IMR-90 (cell line): ENCODE measurements around the gene PDE6A. TPM values are rescaled to one million over a fixed set of nuclear protein-coding genes. Genes with fewer than 3 reads are reported as not detected.

Experiments used
- ATAC-seq: fragments of 200-7000 bp; cut with Tn5 transposase; 2 replicates; pipeline ENCODE4 v1.9.1; 2020; ENCODE audit warnings: low read depth, mild to moderate bottlenecking, moderate library complexity
- BruUV-seq: library from RNA; stranded (reverse); fragments of 400-500 nt; replicated peaks from 2 replicates; lab custom pipeline; 2021; lab: Mats Ljungman, UMichigan
- CTCF ChIA-PET: fragments of 300-600 bp; formaldehyde crosslinking; extraction: SDS; loops from one replicate; lab custom pipeline; 2021; ENCODE audit warnings: antibody characterized with exemption; lab: Yijun Ruan, JAX
- POLR2A ChIA-PET: fragments of 300-600 bp; sonication (Branson Sonifier 250); formaldehyde crosslinking; loops from one replicate; lab custom pipeline; 2022; ENCODE audit warnings: antibody characterized with exemption; ENCODE audit not compliant: unreplicated experiment; lab: Charles Lee
- DNase-seq: peaks from one replicate; pipeline ENCODE4 v3.0.0; 2013
- H2AFZ ChIP-seq: replicated peaks from 2 replicates; pipeline ENCODE3; 2013; ENCODE audit warnings: low read length, mild to moderate bottlenecking; ENCODE audit not compliant: poor library complexity
- H2AK5ac ChIP-seq: 2 replicates; pipeline ENCODE4 v1.6.1; 2013; ENCODE audit warnings: low read depth, low read length, inconsistent platforms
- H2AK9ac ChIP-seq: replicated peaks from 2 replicates; pipeline ENCODE3; 2013; ENCODE audit warnings: mild to moderate bottlenecking, low read depth, low read length, moderate library complexity; ENCODE audit not compliant: poor library complexity
- H2BK120ac ChIP-seq: 2 replicates; pipeline ENCODE4 v1.6.1; 2013; ENCODE audit warnings: low read depth, low read length, inconsistent platforms
- H2BK15ac ChIP-seq: 3 replicates; pipeline ENCODE4 v1.6.1; 2013; ENCODE audit warnings: low read depth, low read length, inconsistent platforms
- H2BK20ac ChIP-seq: 2 replicates; pipeline ENCODE4 v1.6.1; 2013; ENCODE audit warnings: low read depth, mild to moderate bottlenecking, inconsistent platforms, low read length, moderate library complexity
- H2BK5ac ChIP-seq: 2 replicates; pipeline ENCODE4 v1.6.1; 2013; ENCODE audit warnings: mild to moderate bottlenecking, low read depth, low read length, inconsistent platforms; ENCODE audit not compliant: poor library complexity, severe bottlenecking
- H3K14ac ChIP-seq: replicated peaks from 2 replicates; pipeline ENCODE4 v1.6.1; 2013; ENCODE audit warnings: low read depth, low read length, inconsistent platforms
- H3K18ac ChIP-seq: 2 replicates; pipeline ENCODE4 v1.6.1; 2013; ENCODE audit warnings: low read depth, low read length, control low read depth
- H3K23ac ChIP-seq: 2 replicates; pipeline ENCODE4 v1.6.1; 2013; ENCODE audit warnings: low read depth, low read length, inconsistent platforms
- H3K27ac ChIP-seq: 2 replicates; pipeline ENCODE4 v1.5.1; 2013; ENCODE audit warnings: mild to moderate bottlenecking, control low read depth, low read length; ENCODE audit not compliant: insufficient read depth
- H3K27me3 ChIP-seq: 2 replicates; pipeline ENCODE4 v1.6.1; 2013; ENCODE audit warnings: low read length; ENCODE audit not compliant: control insufficient read depth, insufficient read depth
- H3K36me3 ChIP-seq: 2 replicates; pipeline ENCODE4 v1.6.1; 2013; ENCODE audit warnings: low read length, mixed read lengths; ENCODE audit not compliant: control insufficient read depth, insufficient read depth
- H3K4ac ChIP-seq: 2 replicates; pipeline ENCODE4 v1.6.1; 2013; ENCODE audit warnings: low read depth, low read length, inconsistent platforms
- H3K4me1 ChIP-seq: 2 replicates; pipeline ENCODE4 v1.6.1; 2013; ENCODE audit warnings: low read length, mixed read lengths; ENCODE audit not compliant: control insufficient read depth, insufficient read depth
- H3K4me2 ChIP-seq: 2 replicates; pipeline ENCODE4 v1.6.1; 2013; ENCODE audit warnings: low read depth, mild to moderate bottlenecking, control low read depth, low read length, moderate library complexity
- H3K4me3 ChIP-seq: 2 replicates; pipeline ENCODE4 v1.5.1; 2013; ENCODE audit warnings: low read depth, mild to moderate bottlenecking, control low read depth, low read length, moderate library complexity; ENCODE audit not compliant: insufficient read depth
- H3K56ac ChIP-seq: 2 replicates; pipeline ENCODE4 v1.6.1; 2013; ENCODE audit warnings: low read length, inconsistent platforms; ENCODE audit not compliant: insufficient read depth; ENCODE audit errors: extremely low read depth
- H3K79me1 ChIP-seq, 2 experiments: 2 replicates each; pipeline ENCODE4 v1.6.1; 2013; ENCODE audit warnings: low read length in 2 of 2, inconsistent platforms in 1 of 2, low read depth in 1 of 2
- H3K9ac ChIP-seq: 2 replicates; pipeline ENCODE4 v1.6.1; 2013; ENCODE audit warnings: low read depth, low read length, control low read depth
- H3K9me1 ChIP-seq: 2 replicates; pipeline ENCODE4 v1.6.1; 2013; ENCODE audit warnings: low read length, inconsistent platforms; ENCODE audit not compliant: insufficient read depth
- H3K9me3 ChIP-seq: 2 replicates; pipeline ENCODE4 v1.6.1; 2013; ENCODE audit warnings: low read length; ENCODE audit not compliant: control insufficient read depth, insufficient read depth
- H4K20me1 ChIP-seq: 2 replicates; pipeline ENCODE4 v1.6.1; 2013; ENCODE audit warnings: low read length, inconsistent platforms; ENCODE audit not compliant: insufficient read depth
- H4K5ac ChIP-seq: 2 replicates; pipeline ENCODE4 v1.6.1; 2013; ENCODE audit warnings: mild to moderate bottlenecking, low read depth, low read length, control low read depth
- H4K8ac ChIP-seq, 2 experiments: 2 replicates each; pipeline ENCODE4 v1.6.1; 2013; ENCODE audit warnings: low read depth in 2 of 2, low read length in 2 of 2, control low read depth in 1 of 2, inconsistent platforms in 1 of 2
- H4K91ac ChIP-seq: 2 replicates; pipeline ENCODE4 v1.6.1; 2013; ENCODE audit warnings: low read depth, low read length, inconsistent platforms; ENCODE audit not compliant: insufficient read depth
- MAFK ChIP-seq: IDR thresholded peaks from 2 replicates; pipeline ENCODE4 v1.6.1; 2012; ENCODE audit warnings: low read depth, low read length, improper control_type of control experiment
- POLR2A ChIP-seq: IDR thresholded peaks from 2 replicates; pipeline ENCODE4 v1.6.1; 2012; ENCODE audit warnings: mild to moderate bottlenecking, low read depth, low read length
- RFX5 ChIP-seq: IDR thresholded peaks from 2 replicates; pipeline ENCODE4 v1.8.0; 2012; ENCODE audit warnings: low read depth, mild to moderate bottlenecking, low read length, moderate library complexity
- WGBS, 2 experiments: methylation state at CpG; one replicate each; pipeline versions ENCODE4 v1.1.5 to v1.1.7; 2013; ENCODE audit warnings: missing lambda C conversion rate in 2 of 2; ENCODE audit not compliant: insufficient read length in 1 of 2; ENCODE audit errors: extremely low coverage in 2 of 2; 5-methylcytosine and 5-hydroxymethylcytosine counted together
- dilution Hi-C: fragments of 300-500 bp; cut with HindIII; formaldehyde crosslinking; loops from one replicate; pipeline ENCODE4 v1.14.3; 2018; ENCODE audit warnings: low sequenced_read_pairs; ENCODE audit not compliant: unreplicated experiment
- in situ Hi-C: fragments of 300-500 bp; cut with MboI; formaldehyde crosslinking; loops from 3 replicates; pipeline ENCODE4 v1.14.3; 2019; ENCODE audit warnings: low sequenced_read_pairs, inconsistent platforms, mixed read lengths
- intact Hi-C: fragments of 100-400 bp; cut with micrococcal nuclease; formaldehyde crosslinking; loops from 2 replicates; pipeline ENCODE4 v1.10.0; 2022
- polyA plus RNA-seq, 3 experiments: library from polyadenylated mRNA; depleted of rRNA; stranded (reverse); fragments of >200 nt; gene quantifications; 2 replicates each; pipeline ENCODE4 v1.2.3, GENCODE V29; 2012; ENCODE audit warnings: low replicate concordance in 1 of 3
- total RNA-seq: library from RNA; depleted of rRNA; stranded (reverse); fragments of >200 nt; gene quantifications from 2 replicates; pipeline ENCODE4 v1.2.3, GENCODE V29; 2012

Gene PDE6A
- total and polyA plus RNA-seq, 2 of the 4 experiments (the other 2 are of a cell fraction): not detected

DNA sequence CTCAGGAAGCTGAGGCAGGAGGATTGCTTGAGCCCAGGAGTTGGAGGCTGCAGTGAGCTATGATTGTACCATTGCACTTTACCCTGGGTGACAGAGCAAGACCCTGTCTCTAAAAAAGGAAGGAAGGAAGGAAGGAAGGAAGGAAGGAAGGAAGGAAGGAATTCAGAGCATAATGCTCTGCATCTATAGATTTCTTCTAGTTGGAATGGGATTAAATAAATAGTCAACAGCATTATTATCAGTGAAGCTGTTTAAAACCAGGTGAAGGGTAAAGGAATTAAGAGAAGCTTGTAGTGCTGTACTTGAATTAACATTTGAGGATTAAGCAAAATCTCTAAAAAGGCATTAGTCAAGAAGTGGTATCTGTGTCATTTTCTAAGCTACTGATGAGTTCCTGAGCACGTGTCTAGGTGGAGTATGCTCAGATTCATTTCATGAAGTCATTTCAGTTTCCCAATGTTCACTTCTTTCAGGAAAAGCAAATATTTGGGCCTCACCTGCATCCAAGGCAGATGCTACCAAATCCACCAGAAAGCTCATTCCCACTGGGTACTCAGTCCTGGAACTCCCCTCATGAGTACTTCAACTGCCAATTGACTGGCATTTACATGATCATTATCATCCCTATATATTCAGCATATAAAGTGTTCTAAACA lies 8.4 kb downstream of the PDE6A start:
- no peaks in the 10 kb centered on the region for H3K79me1 ChIP-seq
- intact Hi-C loops: no loop called here
- H2AK5ac ChIP-seq: no peak overlapping the region
- no peak overlapping the region for H2AFZ ChIP-seq
- H4K20me1 ChIP-seq: no peaks in the 10 kb centered on the region
- no peak overlapping the region for H2BK15ac ChIP-seq
- peaks cover 8% of the 10 kb centered on the region for H3K27me3 ChIP-seq
- H3K56ac ChIP-seq: no peak overlapping the region
- TF ChIP-seq POLR2A: no peak
- TF ChIP-seq MAFK: no peak
- no peak for TF ChIP-seq RFX5
- ATAC-seq: no peak
- ChIA-PET POLR2A (no interaction called here), CTCF (interaction anchor here (1.0 to 1.3 kb wide), 2 partner anchors 26 to 83 kb away, joined by 3 to 5 read pairs; no protein-coding TSS in a partner anchor)
- H3K9me1 ChIP-seq: peaks cover 20% of the 10 kb centered on the region
- DNase-seq: no peak
- H3K4me1 ChIP-seq: peaks cover 10% of the 10 kb centered on the region
- dilution Hi-C loops: no loop called here
- no CpG with 5 or more reads among the region's 1 CpG for WGBS, 2 experiments
- no peak overlapping the region for H4K8ac ChIP-seq
- no TSS peak for BruUV-seq
- in situ Hi-C loops: no loop called here
- no peak overlapping the region for H3K23ac ChIP-seq
- no peak overlapping the region for H3K14ac ChIP-seq
- H2BK5ac ChIP-seq: no peak overlapping the region
- H3K9ac ChIP-seq: no peak overlapping the region
- no peak overlapping the region for H2BK120ac ChIP-seq
- H3K27ac ChIP-seq: no peak overlapping the region
- H3K18ac ChIP-seq: no peak overlapping the region
- H3K9me3 ChIP-seq: no peaks in the 10 kb centered on the region
- no peaks in the 10 kb centered on the region for H3K36me3 ChIP-seq
- no peak overlapping the region for H4K5ac ChIP-seq
- H3K4ac ChIP-seq: no peak overlapping the region
- no peak overlapping the region for H3K4me3 ChIP-seq
- H4K91ac ChIP-seq: no peak overlapping the region
- H2BK20ac ChIP-seq: no peak overlapping the region
- no peak overlapping the region for H3K4me2 ChIP-seq
- no peak overlapping the region for H2AK9ac ChIP-seq
